Neural crest cell (in vitro differentiated cells): ENCODE data around the gene CENPX. TPM values are rescaled to one million over a fixed set of nuclear protein-coding genes. Genes with fewer than 3 reads are reported as not detected.

Experiments used
- DNase-seq: peaks from one replicate; pipeline ENCODE4 v3.0.0; 2021; ENCODE audit warnings: low read depth, mixed read lengths, low spot score
- H3K27ac Mint-ChIP-seq: one replicate; pipeline ENCODE4 v1.8.0; 2021; ENCODE audit warnings: mild to moderate bottlenecking, mixed read lengths; ENCODE audit not compliant: unreplicated experiment
- H3K27me3 Mint-ChIP-seq: 2 replicates; pipeline ENCODE4 v1.8.0; 2021; ENCODE audit warnings: low read depth, mild to moderate bottlenecking, mixed read lengths
- H3K36me3 Mint-ChIP-seq: 2 replicates; pipeline ENCODE4 v1.8.0; 2021; ENCODE audit warnings: low read depth, mild to moderate bottlenecking, mixed read lengths
- H3K4me1 Mint-ChIP-seq: 2 replicates; pipeline ENCODE4 v1.8.0; 2021; ENCODE audit warnings: mixed read lengths
- H3K4me3 Mint-ChIP-seq: one replicate; pipeline ENCODE4 v1.8.0; 2021; ENCODE audit warnings: mild to moderate bottlenecking, mixed read lengths
- H3K9me3 Mint-ChIP-seq: 2 replicates; pipeline ENCODE4 v1.8.0; 2021; ENCODE audit warnings: mixed read lengths
- CTCF ChIP-seq: fragments of 200-600 bp; sonication (generic); conservative IDR thresholded peaks from 2 replicates; pipeline ENCODE4 v1.5.0; 2021; ENCODE audit warnings: antibody characterized with exemption, mild to moderate bottlenecking
- total RNA-seq: library from RNA; stranded (reverse); gene quantifications from 2 replicates; pipeline ENCODE4 v1.2.1, GENCODE V29; 2021

CENPX gene
- total RNA-seq, 1 donor from 2014 or later: 135 TPM

- Mint-ChIP-seq H3K27ac (no peak overlapping the region), H3K36me3 (no peaks in the 10 kb centered on the region), H3K9me3 (no peaks in the 10 kb centered on the region), H3K4me3 (peak overlapping the region; percentile 72), H3K27me3 (peaks cover 3% of the 10 kb centered on the region), H3K4me1 (peaks cover 26% of the 10 kb centered on the region)
- no peak for TF ChIP-seq CTCF
- DNase-seq: no peak
These were observed 11.8 kb upstream of the CENPX start for GRCh38 chr17:82034371-82035011.

- Mint-ChIP-seq H3K27ac (no peak overlapping the region), H3K27me3 (peaks cover 3% of the 10 kb centered on the region), H3K9me3 (no peaks in the 10 kb centered on the region), H3K4me3 (peak overlapping the region; percentile 84), H3K4me1 (peaks cover 20% of the 10 kb centered on the region), H3K36me3 (no peaks in the 10 kb centered on the region)
- no peak for TF ChIP-seq CTCF
- DNase-seq: no peak
These were observed 10.8 kb upstream of the CENPX start for GRCh38 chr17:82033359-82034085.

GRCh38 chr17:82031885-82032627 is 9.4 kb upstream of the CENPX start:
- no peak for DNase-seq

GRCh38 chr17:82031303-82031884 is 8.7 kb upstream of the CENPX start, which contains the start of gene RAC3:
TSS of gene RAC3 (plus strand) at chr17:82031678. CDS start at chr17:82031762, 84 bp downstream.
- H3K27ac Mint-ChIP-seq: peak within 1 kb of the TSS; percentile 27
- H3K27me3 Mint-ChIP-seq: peaks cover 3% of the 10 kb centered on the region
- peaks cover 12% of the 10 kb centered on the region for H3K4me1 Mint-ChIP-seq
- peak within 1 kb of the TSS; percentile 87 for H3K4me3 Mint-ChIP-seq
- no peak for TF ChIP-seq CTCF
- H3K36me3 Mint-ChIP-seq: no peaks in the 10 kb centered on the region
- H3K9me3 Mint-ChIP-seq: no peaks in the 10 kb centered on the region
- DNase-seq: no peak

More at GRCh38 chr17:82031885-82032627, 9.4 kb upstream of the CENPX start:
- H3K27me3 Mint-ChIP-seq: peaks cover 3% of the 10 kb centered on the region
- H3K4me1 Mint-ChIP-seq: peaks cover 14% of the 10 kb centered on the region
- peak overlapping the region; percentile 84 for H3K4me3 Mint-ChIP-seq
- no peak for TF ChIP-seq CTCF
- H3K27ac Mint-ChIP-seq: no peak overlapping the region
- no peaks in the 10 kb centered on the region for H3K36me3 Mint-ChIP-seq
- H3K9me3 Mint-ChIP-seq: no peaks in the 10 kb centered on the region
